Calu3 (cell line): ENCODE measurements around the gene GPRC5B. TPM values are rescaled to one million over a fixed set of nuclear protein-coding genes. Genes with fewer than 3 reads are reported as not detected.

ENCODE experiments used
- BruUV-seq: library from RNA; stranded (reverse); fragments of 400-500 nt; replicated peaks from 2 replicates; lab custom pipeline; 2021; lab: Mats Ljungman, UMichigan
- CTCF ChIA-PET: fragments of 300-600 bp; sonication (Branson Sonifier 250); formaldehyde crosslinking; loops from one replicate; lab custom pipeline; 2022; ENCODE audit warnings: antibody characterized with exemption; lab: Charles Lee
- DNase-seq: peaks from one replicate; pipeline ENCODE4 v3.0.0; 2022
- H3K27ac Mint-ChIP-seq: one replicate; pipeline ENCODE4 v1.8.0; 2022; ENCODE audit warnings: mixed read lengths; ENCODE audit not compliant: unreplicated experiment
- H3K27me3 Mint-ChIP-seq: one replicate; pipeline ENCODE4 v1.8.0; 2022; ENCODE audit warnings: mixed read lengths; ENCODE audit not compliant: unreplicated experiment
- H3K36me3 Mint-ChIP-seq: one replicate; pipeline ENCODE4 v1.8.0; 2022; ENCODE audit warnings: mild to moderate bottlenecking, moderate library complexity, mixed read lengths; ENCODE audit not compliant: insufficient read depth, unreplicated experiment
- H3K4me1 Mint-ChIP-seq: one replicate; pipeline ENCODE4 v1.8.0; 2022; ENCODE audit warnings: mild to moderate bottlenecking, low read depth, mixed read lengths; ENCODE audit not compliant: unreplicated experiment
- H3K4me3 Mint-ChIP-seq: one replicate; pipeline ENCODE4 v1.8.0; 2022; ENCODE audit warnings: mild to moderate bottlenecking, low read depth, moderate library complexity, mixed read lengths; ENCODE audit not compliant: unreplicated experiment
- H3K9me3 Mint-ChIP-seq: one replicate; pipeline ENCODE4 v1.8.0; 2022; ENCODE audit warnings: low read depth, mixed read lengths; ENCODE audit not compliant: unreplicated experiment
- CTCF ChIP-seq: fragments of 200-600 bp; IDR thresholded peaks from one replicate; pipeline ENCODE4 v1.8.0; 2022; ENCODE audit warnings: antibody characterized with exemption; ENCODE audit not compliant: unreplicated experiment
- intact Hi-C: fragments of 100-400 bp; cut with micrococcal nuclease; formaldehyde crosslinking; loops from one replicate; pipeline ENCODE4 v1.10.0; 2022; ENCODE audit not compliant: unreplicated experiment
- total RNA-seq: library from RNA; stranded (reverse); gene quantifications from 2 replicates; pipeline ENCODE4 v1.2.3, GENCODE V29; 2022

GPRC5B gene
- total RNA-seq, 1 experiment from 2014 or later: 294 TPM

- Mint-ChIP-seq H3K27me3 (no peaks in the 10 kb centered on the region), H3K27ac (no peak overlapping the region), H3K9me3 (peaks cover 5% of the 10 kb centered on the region), H3K4me1 (peaks cover 8% of the 10 kb centered on the region), H3K4me3 (no peak overlapping the region), H3K36me3 (peaks cover 22% of the 10 kb centered on the region)
- BruUV-seq: no TSS peak
- CTCF ChIA-PET: interaction anchor here (0.5 to 0.7 kb wide), 2 partner anchors 14 to 473 kb away, joined by 3 to 5 read pairs; no protein-coding TSS in a partner anchor
- no peak for DNase-seq
- intact Hi-C loops: loop anchor here (5.0 kb wide), 1 partner anchor 307 kb away; no protein-coding TSS in a partner anchor
- TF ChIP-seq CTCF: no peak
Observed at GRCh38 chr16:19888834-19889233, 4.2 kb upstream of the GPRC5B start.

- Mint-ChIP-seq H3K4me1 (peaks cover 8% of the 10 kb centered on the region), H3K27ac (no peak overlapping the region), H3K4me3 (peak overlapping the region; percentile 90), H3K36me3 (peaks cover 45% of the 10 kb centered on the region), H3K27me3 (no peaks in the 10 kb centered on the region), H3K9me3 (peaks cover 5% of the 10 kb centered on the region)
- BruUV-seq: no TSS peak
- TF ChIP-seq CTCF: peak; percentile 100
- CTCF ChIA-PET: interaction anchor here (0.5 to 3.5 kb wide), 11 partner anchors 13 to 499 kb away, joined by 4 to 41 read pairs (median 4); no protein-coding TSS in a partner anchor
- DNase-seq: peak; percentile 86
- intact Hi-C loops: loop anchor here (1.0 to 5.0 kb wide), 4 partner anchors 132 to 327 kb away; no protein-coding TSS in a partner anchor
Observed at GRCh38 chr16:19886073-19886941, 1.7 kb upstream of the GPRC5B start.

- Mint-ChIP-seq H3K36me3 (peaks cover 52% of the 10 kb centered on the region), H3K9me3 (no peaks in the 10 kb centered on the region), H3K4me1 (peaks cover 15% of the 10 kb centered on the region), H3K27ac (no peak overlapping the region), H3K27me3 (no peaks in the 10 kb centered on the region), H3K4me3 (peak overlapping the region; percentile 90)
- intact Hi-C loops: loop anchor here (1.0 to 5.0 kb wide), 4 partner anchors 131 to 326 kb away; no protein-coding TSS in a partner anchor
- no peak for TF ChIP-seq CTCF
- CTCF ChIA-PET: interaction anchor here (0.5 to 3.5 kb wide), 7 partner anchors 13 to 302 kb away, joined by 4 to 41 read pairs (median 4); no protein-coding TSS in a partner anchor
- no peak for DNase-seq
- BruUV-seq: no TSS peak
Observed at GRCh38 chr16:19885451-19886072, 914 bp upstream of the GPRC5B start.

GRCh38 chr16:19883966-19884485 lies 622 bp downstream of the GPRC5B start:
- H3K4me3 Mint-ChIP-seq: peak overlapping the region; percentile 90
- CTCF ChIA-PET: interaction anchor here (0.5 to 3.5 kb wide), 11 partner anchors 67 to 374 kb away, joined by 3 to 41 read pairs (median 4); no protein-coding TSS in a partner anchor
- no peaks in the 10 kb centered on the region for H3K27me3 Mint-ChIP-seq
- TF ChIP-seq CTCF: no peak
- H3K4me1 Mint-ChIP-seq: peaks cover 22% of the 10 kb centered on the region
- DNase-seq: peak; percentile 48
- peaks cover 65% of the 10 kb centered on the region for H3K36me3 Mint-ChIP-seq
- peak overlapping the region; percentile 80 for H3K27ac Mint-ChIP-seq
- intact Hi-C loops: loop anchor here (2.0 to 5.0 kb wide), 2 partner anchors 165 to 182 kb away; partner anchors contain the start of genes IQCK and KNOP1
- no TSS peak for BruUV-seq
- H3K9me3 Mint-ChIP-seq: no peaks in the 10 kb centered on the region
